Measurements from ENCODE around the gene EPHB1.

DNA sequence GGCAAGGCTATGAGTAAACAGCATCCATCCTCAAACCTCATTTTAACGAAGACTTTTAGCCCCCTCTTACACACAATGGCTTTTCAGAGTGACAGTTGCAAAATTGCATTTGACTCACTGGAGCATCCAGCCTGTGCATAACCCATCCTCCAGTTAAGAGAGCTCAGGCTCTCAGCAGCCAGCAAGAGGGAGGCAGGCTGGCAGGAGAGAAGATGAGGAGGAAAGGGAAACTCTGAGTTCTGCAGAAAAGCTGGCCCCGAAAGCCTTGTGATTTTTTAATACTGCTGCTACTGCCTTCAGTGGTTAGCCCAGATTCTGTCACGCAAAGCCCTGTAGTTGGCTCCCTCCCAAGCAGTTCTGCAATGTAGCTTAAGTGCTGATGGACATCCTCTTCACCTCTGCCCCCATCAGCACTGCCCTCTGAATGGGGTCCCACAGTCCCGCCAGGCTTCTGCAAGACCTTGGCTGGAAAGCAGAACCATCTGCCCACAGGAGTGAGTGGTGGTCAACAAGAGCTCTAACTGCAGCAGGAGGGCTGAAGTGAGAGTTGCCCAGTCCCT lies 371.3 kb downstream of the EPHB1 start:
- TF ChIP-seq, protein P1, sequence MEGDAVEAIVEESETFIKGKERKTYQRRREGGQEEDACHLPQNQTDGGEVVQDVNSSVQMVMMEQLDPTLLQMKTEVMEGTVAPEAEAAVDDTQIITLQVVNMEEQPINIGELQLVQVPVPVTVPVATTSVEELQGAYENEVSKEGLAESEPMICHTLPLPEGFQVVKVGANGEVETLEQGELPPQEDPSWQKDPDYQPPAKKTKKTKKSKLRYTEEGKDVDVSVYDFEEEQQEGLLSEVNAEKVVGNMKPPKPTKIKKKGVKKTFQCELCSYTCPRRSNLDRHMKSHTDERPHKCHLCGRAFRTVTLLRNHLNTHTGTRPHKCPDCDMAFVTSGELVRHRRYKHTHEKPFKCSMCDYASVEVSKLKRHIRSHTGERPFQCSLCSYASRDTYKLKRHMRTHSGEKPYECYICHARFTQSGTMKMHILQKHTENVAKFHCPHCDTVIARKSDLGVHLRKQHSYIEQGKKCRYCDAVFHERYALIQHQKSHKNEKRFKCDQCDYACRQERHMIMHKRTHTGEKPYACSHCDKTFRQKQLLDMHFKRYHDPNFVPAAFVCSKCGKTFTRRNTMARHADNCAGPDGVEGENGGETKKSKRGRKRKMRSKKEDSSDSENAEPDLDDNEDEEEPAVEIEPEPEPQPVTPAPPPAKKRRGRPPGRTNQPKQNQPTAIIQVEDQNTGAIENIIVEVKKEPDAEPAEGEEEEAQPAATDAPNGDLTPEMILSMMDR (IDR thresholded peaks at IDR 0.05), result no peak
- TF ChIP-seq POLR2A (IDR thresholded peaks at IDR 0.05) (no peak), POLR2AphosphoS5 (IDR thresholded peaks at IDR 0.05) (no peak)
